MM.1S (cell line): ENCODE data around the gene MED27.

Experiments
- CTCF ChIP-seq: fragments of 300-600 bp; sonication (generic); IDR thresholded peaks from 2 replicates; pipeline ENCODE4 v1.5.1; 2016; ENCODE audit warnings: antibody characterized with exemption, low read length, mixed read lengths
- EZH2 ChIP-seq: fragments of 300-600 bp; sonication (generic); optimal IDR thresholded peaks from 2 replicates; pipeline ENCODE3; 2017; ENCODE audit warnings: low read depth, mild to moderate bottlenecking, antibody characterized with exemption, low read length, mixed read lengths

GRCh38 chr9:131874916-131875670, 204.6 kb downstream of the MED27 start:
- TF ChIP-seq CTCF, result no peak
- no peak for TF ChIP-seq EZH2
